Measurements from ENCODE around the gene MTFR2. TPM values are rescaled to one million over a fixed set of nuclear protein-coding genes. Genes with fewer than 3 reads are reported as not detected.

The MTFR2 gene
- 6.2 and 12.4 TPM in 2 replicates for total RNA-seq (2014; rRNA removed)
- Bru-seq, nascent RNA, result percentile 52 among the genes with signal in this experiment
- percentile 63 among the genes with signal in this experiment for BruChase-seq, experiment 1, labeled RNA remaining after a 6-hour chase
- BruChase-seq, experiment 2, labeled RNA remaining after a 2-hour chase, result percentile 58 among the genes with signal in this experiment
- long read RNA-seq, partial matches to known transcripts, result 1 of 2 reads
- long read RNA-seq, other reads (novel, unspliced or antisense), result 0 of 2 reads

GRCh38 chr6:136249811-136250685, at the start of gene MTFR2:
MTFR2 (minus strand) TSS chr6:136250311; CDS start chr6:136249099, 1,212 bp downstream.
- H3K27ac ChIP-seq (ENCODE audit: low read length), result peak within 1 kb of the TSS; percentile 49
- CTCF ChIA-PET, result interaction anchor here (0.6 to 0.7 kb wide), 3 partner anchors 19 to 797 kb away, joined by 3 read pairs; partner anchors contain the start of gene MAP3K5
- H3K36me3 ChIP-seq (ENCODE audit: low read depth, low read length), result no peaks in the 10 kb centered on the region
- BruUV-seq (replicated peaks), result no TSS peak
- peaks cover 18% of the 10 kb centered on the region for H3K79me2 ChIP-seq (ENCODE audit: low read length)
- no peaks in the 10 kb centered on the region for H4K20me1 ChIP-seq (ENCODE audit: low read length)
- peak within 1 kb of the TSS; percentile 96 for H3K4me2 ChIP-seq (ENCODE audit: low read length)
- POLR2A ChIA-PET (ENCODE audit: unreplicated experiment), result interaction anchor here (0.5 to 0.7 kb wide), 3 partner anchors 11 to 271 kb away, joined by 3 to 6 read pairs (median 4); no protein-coding TSS in a partner anchor
- peaks cover 16% of the 10 kb centered on the region; the same call in 1 of the 2 replicates for H3K4me1 ChIP-seq (ENCODE audit: insufficient read depth, low read length)
- H3F3A ChIP-seq (ENCODE audit: low read length, unreplicated experiment), result peaks cover 12% of the 10 kb centered on the region
- TF ChIP-seq EZH2phosphoT487 (IDR thresholded peaks at IDR 0.05; ENCODE audit: borderline replicate concordance, low read length) (no peak), CTCF (conservative IDR thresholded peaks at IDR 0.05; ENCODE audit: low read depth, low read length) (no peak), EZH2 (IDR thresholded peaks at IDR 0.05; ENCODE audit: low read length, unreplicated experiment) (no peak)
- no peaks in the 10 kb centered on the region for H3K9me3 ChIP-seq (ENCODE audit: low read length)
- H2AFZ ChIP-seq (ENCODE audit: low read length), result peak within 1 kb of the TSS; percentile 77
- ATAC-seq (peak; percentile 87), DNase-seq (peak; percentile 98)
- H3K9ac ChIP-seq (ENCODE audit: low read length), result peak within 1 kb of the TSS; percentile 72
- H3K4me3 ChIP-seq (ENCODE audit: low read length), result peak within 1 kb of the TSS; percentile 87
- intact Hi-C loops (cut with micrococcal nuclease), result loop anchor here (2.0 to 10.0 kb wide), 2 partner anchors 67 to 295 kb away; no protein-coding TSS in a partner anchor
- H3K27me3 ChIP-seq (ENCODE audit: low read length), result no peaks in the 10 kb centered on the region
- H3K9me2 ChIP-seq (replicated peaks; ENCODE audit: low read length), result no peaks in the 10 kb centered on the region

- no TSS peak for BruUV-seq (replicated peaks)
- Histone ChIP-seq H3K4me3 (ENCODE audit: low read length) (no peak overlapping the region), H3K9me2 (replicated peaks; ENCODE audit: low read length) (no peaks in the 10 kb centered on the region), H3K9ac (ENCODE audit: low read length) (no peak overlapping the region), H3K4me1 (ENCODE audit: insufficient read depth, low read length) (peaks cover 11% of the 10 kb centered on the region), H4K20me1 (ENCODE audit: low read length) (no peaks in the 10 kb centered on the region), H3K27me3 (ENCODE audit: low read length) (no peaks in the 10 kb centered on the region), H3K27ac (ENCODE audit: low read length) (no peak overlapping the region), H3F3A (ENCODE audit: low read length, unreplicated experiment) (no peaks in the 10 kb centered on the region), H3K9me3 (ENCODE audit: low read length) (no peaks in the 10 kb centered on the region), H2AFZ (ENCODE audit: low read length) (no peak overlapping the region), H3K4me2 (ENCODE audit: low read length) (no peak overlapping the region), H3K36me3 (ENCODE audit: low read depth, low read length) (no peaks in the 10 kb centered on the region), H3K79me2 (ENCODE audit: low read length) (no peaks in the 10 kb centered on the region)
- DNase-seq (no peak), ATAC-seq (no peak)
- TF ChIP-seq EZH2phosphoT487 (IDR thresholded peaks at IDR 0.05; ENCODE audit: borderline replicate concordance, low read length) (no peak), EZH2 (IDR thresholded peaks at IDR 0.05; ENCODE audit: low read length, unreplicated experiment) (no peak), CTCF (conservative IDR thresholded peaks at IDR 0.05; ENCODE audit: low read depth, low read length) (no peak)
- intact Hi-C loops (cut with micrococcal nuclease), result no loop called here
- ChIA-PET CTCF (no interaction called here), POLR2A (ENCODE audit: unreplicated experiment) (no interaction called here)
These were observed 44.5 kb upstream of the MTFR2 start for GRCh38 chr6:136294621-136295020.

Measured in PC-3 (cell line).